KMS-11 (cell line): ENCODE measurements around the gene SLC25A26.
A peak's percentile ranks its signal among the peaks of the same experiment; 100 is the strongest.
"Not testable (repeated sequence)": the region's sequence is repeated elsewhere in the genome, so short reads cannot be mapped to it uniquely, and the experiment has no call there.

Experiments used
- H2AFZ ChIP-seq: fragments of 200-600 bp; sonication (generic); 2 replicates; pipeline ENCODE4 v1.6.1; 2016; ENCODE audit warnings: antibody characterized with exemption, mixed run types, low read depth
- H3K27ac ChIP-seq: fragments of 200-600 bp; sonication (generic); 2 replicates; pipeline ENCODE4 v1.6.1; 2016; ENCODE audit warnings: mild to moderate bottlenecking, mixed run types
- H3K27me3 ChIP-seq: fragments of 200-600 bp; sonication (generic); 2 replicates; pipeline ENCODE4 v1.6.1; 2017; ENCODE audit warnings: mild to moderate bottlenecking, low read depth, mixed run types, moderate library complexity; ENCODE audit not compliant: insufficient read depth
- H3K36me3 ChIP-seq: fragments of 200-600 bp; sonication (generic); 2 replicates; pipeline ENCODE4 v1.6.1; 2017; ENCODE audit warnings: mild to moderate bottlenecking, mixed run types; ENCODE audit not compliant: insufficient read depth
- H3K4me1 ChIP-seq: fragments of 200-600 bp; sonication (generic); 2 replicates; pipeline ENCODE4 v1.6.1; 2016; ENCODE audit warnings: mild to moderate bottlenecking, low read depth, mixed run types; ENCODE audit not compliant: poor library complexity, severe bottlenecking
- H3K4me2 ChIP-seq: fragments of 200-600 bp; sonication (generic); 2 replicates; pipeline ENCODE4 v1.7.0; 2016; ENCODE audit warnings: mild to moderate bottlenecking, mixed run types
- H3K4me3 ChIP-seq: fragments of 200-600 bp; sonication (generic); IDR thresholded peaks from 2 replicates; pipeline ENCODE4 v1.6.1; 2017; ENCODE audit warnings: low read depth, low read length, mixed read lengths; ENCODE audit not compliant: insufficient read depth
- H3K79me2 ChIP-seq: fragments of 200-600 bp; sonication (generic); 2 replicates; pipeline ENCODE4 v1.6.1; 2016; ENCODE audit warnings: low read depth, mixed run types; ENCODE audit not compliant: insufficient read depth
- H3K9ac ChIP-seq: fragments of 200-600 bp; sonication (generic); 2 replicates; pipeline ENCODE4 v1.6.1; 2016; ENCODE audit warnings: mild to moderate bottlenecking, mixed run types
- H4K20me1 ChIP-seq: fragments of 200-600 bp; sonication (generic); 2 replicates; pipeline ENCODE4 v1.6.1; 2016; ENCODE audit warnings: mild to moderate bottlenecking, mixed run types; ENCODE audit not compliant: insufficient read depth
- CTCF ChIP-seq: fragments of 200-600 bp; sonication (generic); conservative IDR thresholded peaks from 2 replicates; pipeline ENCODE4 v1.6.1; 2017; ENCODE audit warnings: low read depth, mild to moderate bottlenecking, antibody characterized with exemption, low read length, moderate library complexity, mixed read lengths

SLC25A26 gene

GRCh38 chr3:66220066-66220465 lies 735 bp upstream of the SLC25A26 start:
- H2AFZ ChIP-seq: peak overlapping the region; percentile 55
- no peaks in the 10 kb centered on the region for H4K20me1 ChIP-seq
- no peak overlapping the region; the same call in 1 of the 2 replicates for H3K9ac ChIP-seq
- H3K27ac ChIP-seq: peak overlapping the region; percentile 68; the same call in 1 of the 2 replicates
- TF ChIP-seq CTCF: no peak
- H3K4me2 ChIP-seq: peak overlapping the region; percentile 88
- H3K27me3 ChIP-seq: no peaks in the 10 kb centered on the region
- peaks cover 7% of the 10 kb centered on the region; the same call in 1 of the 2 replicates for H3K79me2 ChIP-seq
- peaks cover 5% of the 10 kb centered on the region for H3K4me1 ChIP-seq
- H3K36me3 ChIP-seq: no peaks in the 10 kb centered on the region
- no peak overlapping the region for H3K4me3 ChIP-seq

DNA sequence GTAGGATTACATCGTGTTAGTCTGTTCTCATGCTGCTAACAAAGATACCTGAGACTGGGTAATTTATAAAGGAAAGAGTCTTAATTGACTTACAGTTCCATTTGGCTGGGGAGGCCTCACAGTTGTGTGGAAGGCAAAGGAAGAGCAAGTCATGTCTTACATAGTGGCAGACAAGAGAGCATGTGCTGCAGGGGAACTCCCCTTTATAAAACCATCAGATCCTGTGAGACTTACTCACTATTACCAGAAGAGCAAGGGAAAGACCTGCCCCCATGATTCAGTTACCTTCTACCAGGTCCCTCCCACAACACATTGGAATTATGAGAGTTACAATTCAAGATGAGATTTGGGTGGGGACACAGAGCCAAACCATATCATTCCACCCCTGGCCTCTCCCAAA lies 3.4 kb downstream of the SLC25A26 start:
- no peak overlapping the region for H3K4me2 ChIP-seq

DNA sequence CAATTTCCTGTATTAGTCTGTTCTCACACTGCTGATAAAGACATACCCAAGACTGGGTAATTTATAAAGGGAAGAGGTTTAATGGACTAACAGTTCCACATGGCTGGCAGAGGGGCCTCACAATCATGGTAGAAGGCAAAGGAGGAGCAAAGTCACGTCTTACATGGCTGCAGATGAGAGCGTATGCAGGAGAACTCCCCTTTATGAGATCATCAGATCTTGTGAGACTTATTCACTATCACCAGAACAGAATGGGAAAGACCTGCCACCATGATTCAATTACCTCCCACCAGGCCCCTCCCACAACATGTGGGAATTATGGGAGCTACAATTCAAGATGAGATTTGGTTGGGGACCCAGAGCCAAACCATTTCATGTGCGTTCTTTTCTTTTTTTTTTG lies 5.3 kb downstream of the SLC25A26 start:
- H3K27ac ChIP-seq, H2AFZ ChIP-seq, H3K4me1 ChIP-seq, H3K79me2 ChIP-seq, H3K4me3 ChIP-seq, H4K20me1 ChIP-seq, H3K27me3 ChIP-seq, H3K4me2 ChIP-seq, H3K9ac ChIP-seq, H3K36me3 ChIP-seq: not testable (repeated sequence)

More for the DNA sequence above, 3.4 kb downstream of the SLC25A26 start:
- no peaks in the 10 kb centered on the region for H3K27me3 ChIP-seq
- TF ChIP-seq CTCF: no peak
- no peak overlapping the region for H3K9ac ChIP-seq
- no peaks in the 10 kb centered on the region for H4K20me1 ChIP-seq
- H3K36me3 ChIP-seq: no peaks in the 10 kb centered on the region
- H3K4me1 ChIP-seq: peaks cover 12% of the 10 kb centered on the region
- peaks cover 7% of the 10 kb centered on the region; the same call in 1 of the 2 replicates for H3K79me2 ChIP-seq
- no peak overlapping the region for H2AFZ ChIP-seq
- H3K4me3 ChIP-seq: no peak overlapping the region
- no peak overlapping the region for H3K27ac ChIP-seq

DNA sequence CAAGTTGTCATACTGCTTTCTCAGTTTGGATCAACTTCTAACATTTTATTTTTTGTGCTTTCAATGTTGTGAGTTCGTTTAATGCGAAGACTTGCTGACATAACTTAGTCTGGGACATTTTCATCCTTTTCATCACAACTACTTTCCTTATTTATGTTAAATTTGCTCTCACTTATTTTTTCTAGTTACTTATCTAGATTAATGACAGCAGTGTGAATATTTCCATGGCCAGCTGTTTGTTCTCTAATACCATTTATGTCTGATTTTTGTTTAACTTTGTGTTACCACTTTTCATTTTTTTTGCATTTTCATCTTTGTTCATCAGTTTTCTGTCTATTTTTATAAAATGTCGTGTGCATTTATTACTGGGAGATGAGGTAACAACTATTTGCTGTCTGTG lies 6.2 kb downstream of the SLC25A26 start:
- Histone ChIP-seq H3K4me1 (peaks cover 7% of the 10 kb centered on the region), H3K79me2 (no peaks in the 10 kb centered on the region), H3K4me3 (no peak overlapping the region), H3K27me3 (no peaks in the 10 kb centered on the region), H4K20me1 (no peaks in the 10 kb centered on the region), H3K4me2 (no peak overlapping the region), H3K9ac (no peak overlapping the region), H3K27ac (no peak overlapping the region), H2AFZ (no peak overlapping the region), H3K36me3 (no peaks in the 10 kb centered on the region)
- TF ChIP-seq CTCF: no peak

DNA sequence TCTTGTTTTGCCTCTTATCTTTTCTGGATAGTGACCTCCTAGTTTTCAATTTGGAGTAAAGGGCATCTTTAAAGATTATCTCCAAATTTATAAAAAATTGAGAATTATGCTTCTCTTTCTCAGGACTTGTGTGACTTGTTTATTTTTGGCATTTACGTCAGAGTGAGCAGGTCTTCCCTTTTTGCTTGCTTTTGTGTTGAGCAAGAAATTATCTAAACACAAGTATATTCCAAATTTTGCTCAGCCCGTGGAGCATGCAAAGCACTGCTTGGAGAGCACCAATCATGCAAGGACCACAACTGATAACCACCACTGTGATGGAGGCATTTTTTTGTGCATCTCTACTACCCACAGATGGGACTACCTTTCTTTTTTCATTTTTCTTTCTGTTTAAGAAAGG lies 7.1 kb downstream of the SLC25A26 start:
- Histone ChIP-seq H3K4me3 (no peak overlapping the region), H3K4me1 (peaks cover 7% of the 10 kb centered on the region), H3K27me3 (no peaks in the 10 kb centered on the region), H3K27ac (no peak overlapping the region), H3K79me2 (no peaks in the 10 kb centered on the region), H4K20me1 (no peaks in the 10 kb centered on the region), H3K9ac (no peak overlapping the region), H2AFZ (no peak overlapping the region), H3K4me2 (no peak overlapping the region), H3K36me3 (no peaks in the 10 kb centered on the region)
- TF ChIP-seq CTCF: no peak
